MM.1S (cell line): ENCODE measurements around the gene PLCB2.

ENCODE experiments used
- DNase-seq: peaks from one replicate; pipeline ENCODE4 v3.0.0-alpha.2; 2015
- H2AFZ ChIP-seq: fragments of 300-600 bp; sonication (generic); 2 replicates; pipeline ENCODE4 v1.6.0; 2016; ENCODE audit warnings: antibody characterized with exemption, low read length
- H3F3A ChIP-seq: fragments of 300-600 bp; sonication (generic); 2 replicates; pipeline ENCODE4 v1.6.1; 2016; ENCODE audit warnings: mild to moderate bottlenecking, antibody characterized with exemption, low read length, moderate library complexity, mixed read lengths; ENCODE audit not compliant: insufficient read depth
- H3K27ac ChIP-seq: fragments of 300-600 bp; sonication (generic); 2 replicates; pipeline ENCODE4 v1.5.1; 2016; ENCODE audit warnings: mild to moderate bottlenecking, low read length
- H3K27me3 ChIP-seq: fragments of 300-600 bp; sonication (generic); replicated peaks from 2 replicates; pipeline ENCODE4 v1.6.0; 2016; ENCODE audit warnings: low read length; ENCODE audit not compliant: insufficient read depth
- H3K36me3 ChIP-seq: fragments of 300-600 bp; sonication (generic); replicated peaks from 2 replicates; pipeline ENCODE4 v1.6.1; 2016; ENCODE audit warnings: mild to moderate bottlenecking, low read length, mixed read lengths; ENCODE audit not compliant: insufficient read depth
- H3K4me1 ChIP-seq: fragments of 300-600 bp; sonication (generic); 2 replicates; pipeline ENCODE4 v1.6.1; 2016; ENCODE audit warnings: low read length, mixed read lengths
- H3K4me2 ChIP-seq: fragments of 300-600 bp; sonication (generic); 2 replicates; pipeline ENCODE4 v1.6.0; 2016; ENCODE audit warnings: low read depth, low read length
- H3K4me3 ChIP-seq: fragments of 300-600 bp; sonication (generic); 2 replicates; pipeline ENCODE4 v1.5.1; 2016; ENCODE audit warnings: low read length, mixed read lengths
- H3K79me2 ChIP-seq: fragments of 300-600 bp; sonication (generic); 2 replicates; pipeline ENCODE4 v1.6.1; 2016; ENCODE audit warnings: mixed run types, low read length, mixed read lengths
- H3K9ac ChIP-seq: fragments of 300-600 bp; sonication (generic); 2 replicates; pipeline ENCODE4 v1.6.1; 2016; ENCODE audit warnings: low read length, mixed read lengths
- H3K9me2 ChIP-seq: fragments of 300-600 bp; sonication (generic); replicated peaks from 2 replicates; pipeline ENCODE4 v1.6.1; 2016; ENCODE audit warnings: mild to moderate bottlenecking, low read length, mixed read lengths; ENCODE audit not compliant: insufficient read depth
- H3K9me3 ChIP-seq: fragments of 300-600 bp; sonication (generic); replicated peaks from 2 replicates; pipeline ENCODE4 v1.6.1; 2016; ENCODE audit warnings: mild to moderate bottlenecking, low read length, mixed read lengths; ENCODE audit not compliant: insufficient read depth
- H4K20me1 ChIP-seq: fragments of 300-600 bp; sonication (generic); 2 replicates; pipeline ENCODE4 v1.6.1; 2016; ENCODE audit warnings: mild to moderate bottlenecking, low read length, moderate library complexity, mixed read lengths; ENCODE audit not compliant: insufficient read depth
- CTCF ChIP-seq: fragments of 300-600 bp; sonication (generic); IDR thresholded peaks from 2 replicates; pipeline ENCODE4 v1.5.1; 2016; ENCODE audit warnings: antibody characterized with exemption, low read length, mixed read lengths
- EZH2 ChIP-seq: fragments of 300-600 bp; sonication (generic); optimal IDR thresholded peaks from 2 replicates; pipeline ENCODE3; 2017; ENCODE audit warnings: low read depth, mild to moderate bottlenecking, antibody characterized with exemption, low read length, mixed read lengths
- EZH2phosphoT487 ChIP-seq: fragments of 300-600 bp; sonication (generic); IDR thresholded peaks from 2 replicates; pipeline ENCODE4 v1.6.1; 2018; ENCODE audit warnings: antibody characterized with exemption, low read length

The PLCB2 gene

GRCh38 chr15:40248006-40248783 lies 59.5 kb downstream of the PLCB2 start:
- Histone ChIP-seq H3K9me2 (no peaks in the 10 kb centered on the region), H3F3A (no peaks in the 10 kb centered on the region), H3K4me1 (no peaks in the 10 kb centered on the region), H3K4me3 (no peak overlapping the region), H3K9ac (no peak overlapping the region), H3K27me3 (peaks cover 12% of the 10 kb centered on the region; the same call in 1 of the 2 replicates), H3K27ac (no peak overlapping the region), H3K9me3 (no peaks in the 10 kb centered on the region), H4K20me1 (no peaks in the 10 kb centered on the region), H3K36me3 (no peaks in the 10 kb centered on the region), H3K4me2 (no peak overlapping the region), H2AFZ (no peak overlapping the region), H3K79me2 (no peaks in the 10 kb centered on the region)
- DNase-seq, result no peak
- TF ChIP-seq EZH2 (no peak), EZH2phosphoT487 (no peak), CTCF (no peak)

GRCh38 chr15:40247406-40247971 lies 60.2 kb downstream of the PLCB2 start:
- no peak for DNase-seq
- H3K4me1 ChIP-seq, result no peaks in the 10 kb centered on the region
- TF ChIP-seq EZH2phosphoT487, result no peak
- no peak for TF ChIP-seq EZH2
- TF ChIP-seq CTCF, result no peak
- no peaks in the 10 kb centered on the region for H3K9me2 ChIP-seq
- no peak overlapping the region for H3K27ac ChIP-seq
- H3K4me2 ChIP-seq, result no peak overlapping the region
- H3K4me3 ChIP-seq, result no peak overlapping the region
- H3F3A ChIP-seq, result no peaks in the 10 kb centered on the region
- no peaks in the 10 kb centered on the region for H3K9me3 ChIP-seq
- no peak overlapping the region for H3K9ac ChIP-seq
- peaks cover 6% of the 10 kb centered on the region; the same call in 1 of the 2 replicates for H3K27me3 ChIP-seq
- no peaks in the 10 kb centered on the region for H3K36me3 ChIP-seq
- no peaks in the 10 kb centered on the region for H3K79me2 ChIP-seq
- H2AFZ ChIP-seq, result no peak overlapping the region
- H4K20me1 ChIP-seq, result no peaks in the 10 kb centered on the region

- TF ChIP-seq EZH2phosphoT487, result no peak
- no peak for TF ChIP-seq EZH2
- no peak for TF ChIP-seq CTCF
- Histone ChIP-seq H3K36me3 (no peaks in the 10 kb centered on the region), H3K9me3 (no peaks in the 10 kb centered on the region), H4K20me1 (no peaks in the 10 kb centered on the region), H3K4me2 (no peak overlapping the region), H2AFZ (no peak overlapping the region), H3K79me2 (no peaks in the 10 kb centered on the region), H3K27me3 (peaks cover 3% of the 10 kb centered on the region; the same call in 1 of the 2 replicates), H3K9me2 (no peaks in the 10 kb centered on the region), H3K27ac (no peak overlapping the region), H3K4me1 (no peaks in the 10 kb centered on the region), H3K4me3 (no peak overlapping the region), H3K9ac (no peak overlapping the region), H3F3A (no peaks in the 10 kb centered on the region)
- no peak for DNase-seq
Observed at GRCh38 chr15:40246496-40247280, 61.0 kb downstream of the PLCB2 start.
